SK-N-SH (cell line): ENCODE measurements around the gene SSRP1. TPM values are rescaled to one million over a fixed set of nuclear protein-coding genes. Genes with fewer than 3 reads are reported as not detected.

ENCODE experiments used
- CTCF ChIA-PET: fragments of 300-600, 350-600 bp; formaldehyde crosslinking; extraction: SDS; loops from one replicate; lab custom pipeline; 2021; lab: Yijun Ruan, JAX
- POLR2A ChIA-PET: fragments of 350-600 bp; sonication (Branson Sonifier 250); formaldehyde crosslinking; extraction: SDS; loops from one replicate; lab custom pipeline; 2020; ENCODE audit warnings: antibody characterized with exemption, inconsistent platforms; lab: Yijun Ruan, JAX
- DNase-seq: peaks from one replicate; pipeline ENCODE4 v3.0.0; 2012
- H2AFZ ChIP-seq: fragments of 200-600 bp; sonication (generic); 2 replicates; pipeline ENCODE4 v1.8.1; 2016; ENCODE audit warnings: antibody characterized with exemption, mild to moderate bottlenecking, low read depth
- H3F3A ChIP-seq: fragments of 200-600 bp; sonication (generic); replicated peaks from 2 replicates; pipeline ENCODE3; 2016; ENCODE audit warnings: antibody characterized with exemption, mild to moderate bottlenecking; ENCODE audit not compliant: insufficient read depth
- H3K27ac ChIP-seq, 2 experiments: fragments of 200-500 bp in 1 of 2; fragments of 200-600 bp in 1 of 2; sonication (Bioruptor generic) in 1 of 2; sonication (generic), shearing (Covaris generic) in 1 of 2; 2 replicates each; pipeline versions ENCODE4 v1.5.1 to v1.6.1; 2014 to 2016; ENCODE audit warnings: low read depth in 2 of 2, inconsistent platforms in 1 of 2, low read length in 1 of 2, mild to moderate bottlenecking in 1 of 2, mixed read lengths in 1 of 2
- H3K27me3 ChIP-seq: fragments of 200-600 bp; sonication (generic), shearing (Covaris generic); 2 replicates; pipeline ENCODE4 v1.6.1; 2016; ENCODE audit warnings: mixed run types; ENCODE audit not compliant: insufficient read depth
- H3K36me3 ChIP-seq, 2 experiments: fragments of 200-500 bp in 1 of 2; fragments of 200-600 bp in 1 of 2; sonication (Bioruptor generic) in 1 of 2; sonication (generic) in 1 of 2; replicated peaks in 1 of 2; 2 replicates each; pipeline versions ENCODE3 to v1.5.1; 2014 to 2016; ENCODE audit warnings: low read length in 1 of 2, mild to moderate bottlenecking in 1 of 2; ENCODE audit not compliant: insufficient read depth in 2 of 2, control insufficient read depth in 1 of 2
- H3K4me1 ChIP-seq, 2 experiments: fragments of 200-500 bp in 1 of 2; fragments of 200-600 bp in 1 of 2; sonication (Bioruptor generic) in 1 of 2; sonication (generic), shearing (Covaris generic) in 1 of 2; 2 replicates each; pipeline versions ENCODE4 v1.5.1 to v1.6.1; 2014 to 2016; ENCODE audit warnings: low read depth in 1 of 2, low read length in 1 of 2, mixed run types in 1 of 2; ENCODE audit not compliant: insufficient read depth in 2 of 2, control insufficient read depth in 1 of 2
- H3K4me2 ChIP-seq: fragments of 200-600 bp; sonication (generic), shearing (Covaris generic); 2 replicates; pipeline ENCODE4 v1.6.1; 2017; ENCODE audit warnings: mixed run types
- H3K4me3 ChIP-seq, 2 experiments: fragments of 200-500 bp in 1 of 2; fragments of 200-600 bp in 1 of 2; sonication (Bioruptor generic) in 1 of 2; sonication (generic), shearing (Covaris generic) in 1 of 2; 2 replicates each; pipeline versions ENCODE4 v1.5.1 to v1.8.1; 2014 to 2016; ENCODE audit warnings: low read depth in 2 of 2, inconsistent platforms in 1 of 2, low read length in 1 of 2, mild to moderate bottlenecking in 1 of 2, mixed read lengths in 1 of 2, moderate library complexity in 1 of 2
- H3K79me2 ChIP-seq: fragments of 200-600 bp; sonication (generic); 2 replicates; pipeline ENCODE4 v1.8.1; 2017; ENCODE audit warnings: mild to moderate bottlenecking; ENCODE audit not compliant: insufficient read depth
- H3K9ac ChIP-seq: fragments of 200-600 bp; sonication (generic); 2 replicates; pipeline ENCODE4 v1.6.1; 2017; ENCODE audit warnings: mixed run types
- H3K9me2 ChIP-seq: fragments of 200-600 bp; sonication (generic); 2 replicates; pipeline ENCODE4 v1.6.1; 2017; ENCODE audit warnings: mixed run types
- H3K9me3 ChIP-seq: fragments of 200-600 bp; sonication (generic); 2 replicates; pipeline ENCODE4 v1.6.1; 2017; ENCODE audit warnings: mixed run types, mild to moderate bottlenecking, moderate library complexity
- H4K20me1 ChIP-seq: fragments of 200-600 bp; sonication (generic); 2 replicates; pipeline ENCODE4 v1.6.1; 2017; ENCODE audit warnings: mild to moderate bottlenecking, mixed run types; ENCODE audit not compliant: insufficient read depth
- EP300 ChIP-seq, 2 experiments: IDR thresholded peaks; 2 replicates each; pipeline versions ENCODE4 v1.4.0 to v1.6.1; 2012; ENCODE audit warnings: borderline replicate concordance in 1 of 2, low read depth in 1 of 2, low read length in 1 of 2
- FOXJ3 ChIP-seq: sonication (generic); formaldehyde crosslinking; IDR thresholded peaks from 2 replicates; pipeline ENCODE4 v1.5.1; 2020; ENCODE audit warnings: mild to moderate bottlenecking, missing genetic modification reagents
- FOXM1 ChIP-seq: IDR thresholded peaks from 2 replicates; pipeline ENCODE4 v1.4.0; 2012; ENCODE audit warnings: low read depth, mild to moderate bottlenecking
- IRF3 ChIP-seq: fragments of 150-350 bp; IDR thresholded peaks from 2 replicates; pipeline ENCODE4 v1.6.1; 2016; ENCODE audit warnings: mild to moderate bottlenecking, low read depth, low read length
- JUND ChIP-seq: IDR thresholded peaks from 2 replicates; pipeline ENCODE4 v1.4.0; 2012
- MAX ChIP-seq: IDR thresholded peaks from 2 replicates; pipeline ENCODE4 v1.4.0; 2012; ENCODE audit warnings: low read depth
- NRF1 ChIP-seq: IDR thresholded peaks from 2 replicates; pipeline ENCODE4 v1.6.1; 2012; ENCODE audit warnings: low read depth, mild to moderate bottlenecking, low read length
- RCOR1 ChIP-seq: fragments of 150-350 bp; IDR thresholded peaks from 2 replicates; pipeline ENCODE4 v1.6.1; 2017; ENCODE audit warnings: antibody characterized with exemption, low read length
- REST ChIP-seq: IDR thresholded peaks from 2 replicates; pipeline ENCODE4 v1.6.1; 2012; ENCODE audit warnings: mild to moderate bottlenecking, low read depth, low read length, moderate library complexity
- RXRA ChIP-seq: IDR thresholded peaks from 2 replicates; pipeline ENCODE4 v1.4.0; 2012; ENCODE audit warnings: low read depth, mild to moderate bottlenecking, borderline replicate concordance
- SIN3A ChIP-seq: IDR thresholded peaks from 2 replicates; pipeline ENCODE4 v1.6.1; 2012; ENCODE audit warnings: low read depth, mild to moderate bottlenecking, low read length, moderate library complexity, borderline replicate concordance
- SMC3 ChIP-seq: IDR thresholded peaks from 2 replicates; pipeline ENCODE4 v1.6.1; 2012; ENCODE audit warnings: low read depth, low read length, improper control_type of control experiment
- TEAD4 ChIP-seq: IDR thresholded peaks from 2 replicates; pipeline ENCODE4 v1.4.0; 2012; ENCODE audit warnings: mild to moderate bottlenecking, borderline replicate concordance; ENCODE audit not compliant: insufficient read depth
- WGBS: methylation state at CpG from one replicate; pipeline ENCODE4 v1.1.6; 2017; ENCODE audit warnings: low lambda C conversion rate; 5-methylcytosine and 5-hydroxymethylcytosine counted together
- polyA plus RNA-seq, 3 experiments: library from polyadenylated mRNA; depleted of rRNA; stranded (reverse); fragments of >200 nt; gene quantifications; 2 replicates each; pipeline ENCODE4 v1.2.3, GENCODE V29; 2012

SSRP1 gene
- polyA plus RNA-seq, 1 of the 3 experiments (the other 2 are of a cell fraction) = 137 TPM

- 88% methylated on average over 19 of the region's 26 CpGs for WGBS
- Histone ChIP-seq H3F3A (peaks cover 8% of the 10 kb centered on the region), H3K4me2 (no peak overlapping the region), H3K36me3 (peaks cover 29 to 82% of the 10 kb centered on the region in 2 experiments), H3K27ac (no peak overlapping the region), H3K27me3 (no peaks in the 10 kb centered on the region), H3K9me3 (no peaks in the 10 kb centered on the region), H3K9me2 (no peaks in the 10 kb centered on the region), H3K9ac (no peak overlapping the region), H2AFZ (no peak overlapping the region), H3K4me1 (peaks cover 2 to 7% of the 10 kb centered on the region in 2 experiments; a peak in 1 of 4 replicates), H3K79me2 (peaks cover 31% of the 10 kb centered on the region), H3K4me3 (no peak overlapping the region), H4K20me1 (peaks cover 18% of the 10 kb centered on the region)
- no peak for DNase-seq
- POLR2A ChIA-PET = interaction anchor here (0.7 kb wide), 1 partner anchor 9 kb away, joined by 3 read pairs; no protein-coding TSS in a partner anchor
- TF ChIP-seq FOXJ3 = no peak
- no peak for TF ChIP-seq MAX
- no peak for TF ChIP-seq IRF3
- no peak for TF ChIP-seq REST
- no peak for TF ChIP-seq FOXM1
- no peak for TF ChIP-seq EP300 (IDR thresholded peaks at IDR 0.05; ENCODE audit: borderline replicate concordance in 1 of 2, low read depth in 1 of 2, low read length in 1 of 2)
- no peak for TF ChIP-seq RCOR1
- no peak for TF ChIP-seq TEAD4
- TF ChIP-seq JUND = no peak
- no peak for TF ChIP-seq NRF1
- TF ChIP-seq SMC3 = no peak
- TF ChIP-seq SIN3A = no peak
- TF ChIP-seq RXRA = no peak
- CTCF ChIA-PET = interaction anchor here (0.9 kb wide), 2 partner anchors 9 to 35 kb away, joined by 3 read pairs; no protein-coding TSS in a partner anchor
Observed at GRCh38 chr11:57313071-57313787, 22.5 kb downstream of the SSRP1 start.
